ENCODE measurements around the gene ACTR3C. TPM values are rescaled to one million over a fixed set of nuclear protein-coding genes. Genes with fewer than 3 reads are reported as not detected.

ACTR3C gene
- total and polyA plus RNA-seq, 8 donors, result 9.0 to 26.5 (median 17.2) TPM

DNA sequence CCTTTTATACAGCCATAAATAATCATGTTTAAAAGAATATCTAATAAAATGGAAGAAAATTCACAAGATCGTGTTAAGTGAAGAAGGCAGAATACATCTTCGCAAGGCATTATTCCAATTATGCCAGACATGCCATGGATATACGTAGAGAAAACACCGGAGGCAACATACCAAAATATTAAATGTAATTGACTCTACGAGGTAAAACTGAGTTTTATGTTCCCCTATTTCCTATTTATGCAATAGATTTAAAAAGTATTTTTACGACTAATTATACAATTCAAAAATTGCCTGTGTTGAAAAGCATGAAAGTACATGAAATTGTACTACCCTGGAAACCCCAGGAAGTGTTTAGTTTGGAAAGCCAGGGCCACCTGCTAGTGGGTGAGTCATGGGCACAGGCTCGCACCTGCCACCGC lies 44.3 kb upstream of the ACTR3C start:
- peaks cover 9 to 27% (median 22%) of the 10 kb centered on the region in 3 donors for H3K4me1 ChIP-seq
- H3K36me3 ChIP-seq, result peaks cover 0 to 19% (median 15%) of the 10 kb centered on the region in 3 donors
- peak overlapping the region in 3 of 4 donors; percentile 82 to 97 (median 86) for H3K4me3 ChIP-seq
- TF ChIP-seq, protein P1, sequence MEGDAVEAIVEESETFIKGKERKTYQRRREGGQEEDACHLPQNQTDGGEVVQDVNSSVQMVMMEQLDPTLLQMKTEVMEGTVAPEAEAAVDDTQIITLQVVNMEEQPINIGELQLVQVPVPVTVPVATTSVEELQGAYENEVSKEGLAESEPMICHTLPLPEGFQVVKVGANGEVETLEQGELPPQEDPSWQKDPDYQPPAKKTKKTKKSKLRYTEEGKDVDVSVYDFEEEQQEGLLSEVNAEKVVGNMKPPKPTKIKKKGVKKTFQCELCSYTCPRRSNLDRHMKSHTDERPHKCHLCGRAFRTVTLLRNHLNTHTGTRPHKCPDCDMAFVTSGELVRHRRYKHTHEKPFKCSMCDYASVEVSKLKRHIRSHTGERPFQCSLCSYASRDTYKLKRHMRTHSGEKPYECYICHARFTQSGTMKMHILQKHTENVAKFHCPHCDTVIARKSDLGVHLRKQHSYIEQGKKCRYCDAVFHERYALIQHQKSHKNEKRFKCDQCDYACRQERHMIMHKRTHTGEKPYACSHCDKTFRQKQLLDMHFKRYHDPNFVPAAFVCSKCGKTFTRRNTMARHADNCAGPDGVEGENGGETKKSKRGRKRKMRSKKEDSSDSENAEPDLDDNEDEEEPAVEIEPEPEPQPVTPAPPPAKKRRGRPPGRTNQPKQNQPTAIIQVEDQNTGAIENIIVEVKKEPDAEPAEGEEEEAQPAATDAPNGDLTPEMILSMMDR (IDR thresholded peaks at IDR 0.05), result no peak
- no peaks in the 10 kb centered on the region for H3K9me3 ChIP-seq
- H3K27me3 ChIP-seq, result no peaks in the 10 kb centered on the region
- peak overlapping the region; percentile 94 to 99 (median 98) for H3K27ac ChIP-seq
- FAIRE-seq (no peak), DNase-seq (no peak), ATAC-seq (peak; percentile 79 to 88 (median 82))
- WGBS, 2 donors, result 45 to 53% methylated on average over 8 of the region's 8 CpGs
- intact Hi-C loops (cut with DNase I), result no loop called here

DNA sequence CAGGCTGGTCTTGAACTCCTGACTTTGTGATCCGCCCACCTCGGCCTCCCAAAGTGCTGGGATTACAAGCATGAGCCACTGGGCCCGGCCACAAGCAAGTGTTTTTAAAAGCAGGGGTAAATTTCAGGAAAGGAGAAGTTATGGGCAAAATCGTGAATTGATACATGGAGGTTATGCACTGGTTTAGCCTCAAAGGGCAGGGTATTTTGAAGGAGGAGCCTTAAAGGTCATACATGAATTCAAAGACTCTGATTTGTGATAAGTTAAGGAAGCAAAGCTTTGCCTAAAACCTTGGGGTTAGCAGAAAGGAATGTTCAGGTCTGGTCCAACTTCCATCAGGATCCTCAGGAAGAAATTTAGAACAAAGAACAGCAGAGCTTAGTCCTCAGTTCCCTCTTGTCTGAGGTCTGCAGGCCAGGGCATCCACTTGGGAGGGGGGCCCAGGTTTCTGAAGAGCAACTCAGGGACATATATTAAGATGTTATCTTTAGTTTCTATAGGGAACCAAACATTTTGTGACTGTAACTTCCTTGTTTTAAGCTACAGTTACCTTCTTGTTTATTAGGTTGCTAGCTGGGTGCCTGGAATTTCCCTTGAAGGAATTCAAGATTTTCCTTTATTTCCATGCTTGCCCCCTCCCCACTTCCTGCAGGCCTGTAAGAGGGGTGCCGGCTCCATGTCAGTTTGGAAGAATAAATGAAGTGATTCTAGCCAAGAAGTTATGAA lies 42.5 kb upstream of the ACTR3C start:
- intact Hi-C loops (cut with DNase I), result no loop called here
- no peaks in the 10 kb centered on the region for H3K27me3 ChIP-seq
- no peak for DNase-seq
- TF ChIP-seq, protein P1 (IDR thresholded peaks at IDR 0.05), result no peak
- H3K4me1 ChIP-seq, result peaks cover 9 to 23% (median 19%) of the 10 kb centered on the region in 3 donors
- peaks cover 0 to 2% (median 0%) of the 10 kb centered on the region in 3 donors for H3K36me3 ChIP-seq
- H3K9me3 ChIP-seq, result no peaks in the 10 kb centered on the region
- ATAC-seq, result no peak
- no peak for FAIRE-seq
- H3K4me3 ChIP-seq, result no peak overlapping the region
- peak overlapping the region in 2 of 4 donors; percentile 32 to 53 for H3K27ac ChIP-seq
- WGBS, 2 donors, result 79 to 85% methylated on average over 5 of the region's 5 CpGs

DNA sequence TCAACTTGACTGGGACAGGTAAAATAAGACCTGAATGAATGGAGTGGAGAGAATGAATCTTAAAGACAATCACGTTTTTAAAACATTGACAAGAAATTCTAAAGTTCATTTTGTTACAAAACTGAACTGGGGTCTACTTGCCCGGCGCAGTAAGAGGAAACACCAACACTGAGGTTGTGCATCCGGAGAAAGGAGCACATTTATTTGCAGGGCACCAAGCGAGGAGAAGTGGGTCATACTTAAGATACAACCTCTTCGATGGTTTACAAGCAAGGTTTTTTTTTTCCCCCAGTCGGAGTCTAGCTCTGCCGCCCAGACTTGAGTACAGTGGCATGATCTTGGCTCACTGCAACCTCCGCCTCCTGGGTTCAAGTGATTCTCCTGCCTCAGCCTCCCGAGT lies 41.8 kb upstream of the ACTR3C start:
- no peak for DNase-seq
- intact Hi-C loops (cut with DNase I), result no loop called here
- Histone ChIP-seq H3K4me1 (peaks cover 9 to 16% (median 13%) of the 10 kb centered on the region in 3 donors), H3K36me3 (no peaks in the 10 kb centered on the region), H3K9me3 (no peaks in the 10 kb centered on the region), H3K27ac (peak overlapping the region in 1 of 4 donors; percentile 53), H3K27me3 (no peaks in the 10 kb centered on the region), H3K4me3 (no peak overlapping the region)
- 87 to 90% methylated on average over 10 of the region's 10 CpGs for WGBS, 2 donors
- no peak for FAIRE-seq
- TF ChIP-seq, protein P1 (IDR thresholded peaks at IDR 0.05), result no peak
- ATAC-seq, result no peak

DNA sequence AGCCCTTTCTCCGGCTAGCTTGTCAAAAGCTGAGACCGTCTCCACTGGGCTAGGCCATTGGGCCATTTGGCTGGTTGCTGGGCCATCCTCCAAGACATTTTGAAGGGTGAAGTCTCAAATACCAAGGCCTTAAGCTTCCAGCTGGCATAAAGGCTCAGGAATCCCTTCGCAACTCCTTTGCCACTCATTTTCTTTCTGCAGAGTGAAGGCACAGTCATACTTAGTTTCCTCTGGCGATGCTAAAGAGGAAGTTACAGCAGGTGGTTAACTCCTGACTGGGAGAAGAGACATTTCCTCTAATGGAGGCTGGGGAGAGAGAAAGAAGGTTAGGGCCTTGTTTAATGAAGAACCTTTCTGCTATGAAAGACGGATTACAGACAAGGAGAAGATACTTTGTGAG lies 40.5 kb upstream of the ACTR3C start:
- Histone ChIP-seq H3K27ac (no peak overlapping the region), H3K27me3 (no peaks in the 10 kb centered on the region), H3K4me3 (no peak overlapping the region), H3K9me3 (no peaks in the 10 kb centered on the region), H3K36me3 (no peaks in the 10 kb centered on the region), H3K4me1 (peaks cover 8 to 11% (median 9%) of the 10 kb centered on the region in 3 donors)
- TF ChIP-seq, protein P1 (IDR thresholded peaks at IDR 0.05), result no peak
- FAIRE-seq (no peak), DNase-seq (no peak), ATAC-seq (no peak)
- WGBS, 2 donors, result 86 to 91% methylated on average over 5 of the region's 5 CpGs
- intact Hi-C loops (cut with DNase I), result no loop called here

DNA sequence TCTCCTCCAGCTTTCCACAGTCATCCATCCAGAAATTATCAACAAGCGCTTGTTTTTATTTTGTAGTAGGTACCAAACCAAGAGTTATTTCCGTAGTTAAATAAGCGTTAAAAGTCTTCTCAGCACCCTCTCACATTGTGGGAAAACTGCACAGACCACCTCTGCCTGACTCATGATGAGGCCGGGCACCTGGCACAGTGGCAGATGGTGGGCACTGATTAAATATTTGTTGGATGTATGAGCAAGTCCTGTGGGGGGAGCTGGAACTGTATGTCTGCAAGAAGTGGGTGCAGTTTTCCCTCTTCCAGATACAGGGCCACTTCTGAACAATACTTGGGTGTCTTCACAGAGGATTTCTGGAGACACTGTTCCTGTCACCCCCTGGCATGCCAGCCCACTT lies 40.0 kb upstream of the ACTR3C start:
- TF ChIP-seq, protein P1 (IDR thresholded peaks at IDR 0.05), result no peak
- ATAC-seq (no peak), FAIRE-seq (no peak), DNase-seq (no peak)
- Histone ChIP-seq H3K27me3 (no peaks in the 10 kb centered on the region), H3K9me3 (no peaks in the 10 kb centered on the region), H3K36me3 (no peaks in the 10 kb centered on the region), H3K27ac (no peak overlapping the region), H3K4me3 (no peak overlapping the region), H3K4me1 (peaks cover 8 to 11% (median 9%) of the 10 kb centered on the region in 3 donors)
- intact Hi-C loops (cut with DNase I), result no loop called here
- 76 to 85% methylated on average over 4 of the region's 4 CpGs for WGBS, 2 donors
